A549 (cell line): ENCODE data around the gene POLR2E. TPM values are rescaled to one million over a fixed set of nuclear protein-coding genes. Genes with fewer than 3 reads are reported as not detected.
"Not testable (repeated sequence)": the region's sequence is repeated elsewhere in the genome, so short reads cannot be mapped to it uniquely, and the experiment has no call there.

ENCODE experiments used
- ATAC-seq, 2 experiments: fragments of 200-7000 bp in 1 of 2; fragments of >200 bp in 1 of 2; cut with Nextera tagmentation in 1 of 2; cut with Tn5 transposase in 1 of 2; 3 replicates each; pipeline versions ENCODE4 v1.8.0 to v1.9.1; 2018 to 2020; ENCODE audit warnings: mild to moderate bottlenecking in 1 of 2, moderate library complexity in 1 of 2
- CTCF ChIA-PET: fragments of 300-600 bp; sonication (Branson Sonifier 250); formaldehyde crosslinking; extraction: SDS; loops from one replicate; lab custom pipeline; 2021; ENCODE audit warnings: antibody characterized with exemption, inconsistent platforms; lab: Yijun Ruan, JAX
- POLR2A ChIA-PET: fragments of 350-600 bp; formaldehyde crosslinking; extraction: SDS; loops from one replicate; lab custom pipeline; 2021; ENCODE audit warnings: antibody characterized with exemption, inconsistent platforms; lab: Yijun Ruan, JAX
- DNase-seq, 2 experiments: peaks; one replicate each; pipeline versions ENCODE4 v3.0.0 to v3.0.0-alpha.2; 2011 to 2016; ENCODE audit warnings: low read depth in 1 of 2, low spot score in 1 of 2
- FAIRE-seq: peaks from 2 replicates; lab custom pipeline; 2011; peaks lifted over from hg19 to GRCh38; lab: Jason Lieb, UNC
- H3K27ac ChIP-seq, 2 experiments: fragments of >200 bp; sonication (Bioruptor Twin); formaldehyde crosslinking; 3 replicates each; pipeline ENCODE4 v1.5.1; 2016 to 2017
- H3K4me1 ChIP-seq: fragments of >200 bp; sonication (Bioruptor Twin); formaldehyde crosslinking; 3 replicates; pipeline ENCODE4 v1.6.1; 2016
- H3K4me2 ChIP-seq: fragments of >200 bp; sonication (Bioruptor Twin); formaldehyde crosslinking; 3 replicates; pipeline ENCODE4 v1.6.1; 2016
- H3K4me3 ChIP-seq: fragments of >200 bp; sonication (Bioruptor Twin); formaldehyde crosslinking; 3 replicates; pipeline ENCODE4 v1.5.1; 2016
- H3K9me3 ChIP-seq: fragments of >200 bp; sonication (Bioruptor Twin); formaldehyde crosslinking; 3 replicates; pipeline ENCODE4 v1.6.1; 2016
- CBX8 ChIP-seq: fragments of 200-600 bp; sonication (generic); IDR thresholded peaks from 2 replicates; pipeline ENCODE4 v1.6.1; 2016
- CEBPB ChIP-seq, 2 experiments: fragments of >200 bp in 1 of 2; sonication (Bioruptor Twin) in 1 of 2; formaldehyde crosslinking in 1 of 2; IDR thresholded peaks; 2 replicates each; pipeline ENCODE4 v1.6.1; 2012 to 2016
- CHD2 ChIP-seq: fragments of 150-350 bp; IDR thresholded peaks from 2 replicates; pipeline ENCODE4 v1.6.1; 2014; ENCODE audit warnings: low read length; ENCODE audit not compliant: partially characterized antibody
- EHMT2 ChIP-seq: fragments of 200-600 bp; sonication (generic); IDR thresholded peaks from 2 replicates; pipeline ENCODE4 v1.6.1; 2016; ENCODE audit warnings: antibody characterized with exemption, low read depth, mild to moderate bottlenecking, moderate library complexity
- FOSB ChIP-seq: fragments of 250-450 bp; sonication (Bioruptor Pico); IDR thresholded peaks from 2 replicates; pipeline ENCODE4 v1.5.0; 2020; ENCODE audit warnings: mild to moderate bottlenecking, moderate library complexity
- FOXS1 ChIP-seq: fragments of 250-450 bp; sonication (Bioruptor Pico); IDR thresholded peaks from 2 replicates; pipeline ENCODE4 v1.5.0; 2020; ENCODE audit warnings: mild to moderate bottlenecking, moderate library complexity
- GATA3 ChIP-seq: IDR thresholded peaks from 2 replicates; pipeline ENCODE4 v1.6.1; 2012; ENCODE audit warnings: borderline replicate concordance
- HDAC2 ChIP-seq: fragments of 200-600 bp; sonication (generic); IDR thresholded peaks from 2 replicates; pipeline ENCODE4 v1.6.1; 2016
- HEYL ChIP-seq: fragments of 250-450 bp; sonication (Bioruptor Pico); IDR thresholded peaks from 2 replicates; pipeline ENCODE4 v1.8.0; 2021; ENCODE audit warnings: mild to moderate bottlenecking, moderate library complexity
- HOXB13 ChIP-seq: fragments of 250-450 bp; sonication (Bioruptor Pico); IDR thresholded peaks from 2 replicates; pipeline ENCODE4 v1.5.0; 2020; ENCODE audit warnings: low read depth, mild to moderate bottlenecking, moderate library complexity
- HOXB5 ChIP-seq: fragments of 250-450 bp; sonication (Bioruptor Pico); IDR thresholded peaks from 2 replicates; pipeline ENCODE4 v1.5.0; 2020; ENCODE audit warnings: mild to moderate bottlenecking, moderate library complexity
- JUN ChIP-seq, 2 experiments: fragments of >200 bp; sonication (Bioruptor Twin); formaldehyde crosslinking; IDR thresholded peaks; 2 replicates in 1 of 2; 3 replicates in 1 of 2; pipeline ENCODE4 v1.6.1; 2016 to 2017
- JUNB ChIP-seq: fragments of >200 bp; sonication (Bioruptor Twin); formaldehyde crosslinking; IDR thresholded peaks from 2 replicates; pipeline ENCODE4 v1.6.1; 2016
- MYC ChIP-seq: IDR thresholded peaks from 2 replicates; pipeline ENCODE4 v1.6.1; 2012; ENCODE audit warnings: mild to moderate bottlenecking, inconsistent platforms, low read length, improper control_type of control experiment, borderline replicate concordance
- NFE2L2 ChIP-seq: fragments of 150-350 bp; conservative IDR thresholded peaks from 2 replicates; pipeline ENCODE4 v1.6.1; 2014; ENCODE audit warnings: low read length
- NR3C1 ChIP-seq: fragments of >200 bp; sonication (Bioruptor Twin); formaldehyde crosslinking; IDR thresholded peaks from 3 replicates; pipeline ENCODE4 v1.6.1; 2017
- PHF8 ChIP-seq: fragments of 200-600 bp; sonication (generic); IDR thresholded peaks from 2 replicates; pipeline ENCODE4 v1.6.1; 2016; ENCODE audit warnings: low read depth, mild to moderate bottlenecking, antibody characterized with exemption, moderate library complexity, borderline replicate concordance
- RNF2 ChIP-seq: fragments of 200-600 bp; sonication (generic); IDR thresholded peaks from 2 replicates; pipeline ENCODE4 v1.6.1; 2016; ENCODE audit warnings: low read depth, mild to moderate bottlenecking, antibody characterized with exemption, moderate library complexity, borderline replicate concordance
- SREBF2 ChIP-seq: fragments of 450-650 bp; IDR thresholded peaks from 2 replicates; pipeline ENCODE4 v1.6.1; 2014; ENCODE audit warnings: mild to moderate bottlenecking, moderate library complexity
- TP53 ChIP-seq: fragments of 250-450 bp; sonication (Bioruptor Pico); IDR thresholded peaks from 2 replicates; pipeline ENCODE4 v1.5.0; 2021; ENCODE audit warnings: mild to moderate bottlenecking, moderate library complexity
- ZNF302 ChIP-seq: fragments of 250-450 bp; sonication (Bioruptor Pico); IDR thresholded peaks from 2 replicates; pipeline ENCODE4 v1.9.0; 2021; ENCODE audit warnings: inconsistent platforms, mild to moderate bottlenecking, moderate library complexity
- WGBS: methylation state at CpG from one replicate; pipeline ENCODE4 v1.1.6; 2017; ENCODE audit errors: missing lambda C conversion rate; 5-methylcytosine and 5-hydroxymethylcytosine counted together
- polyA plus RNA-seq, 4 experiments: library from polyadenylated mRNA; depleted of rRNA in 3 of 4; stranded (reverse); fragments of >200 nt; fragmentation: RNase III in 1 of 4; extraction: RNeasy Plus Mini Kit Qiagen cat#74134 plus additional on column Dnase treatment in 1 of 4; gene quantifications; 2 replicates in 3 of 4; 3 replicates in 1 of 4; pipeline ENCODE4 v1.2.3, GENCODE V29; 2011 to 2017
- TF ChIP-seq, protein P1 (sequence below): fragments of 250-450 bp; sonication (Bioruptor Pico); IDR thresholded peaks from 2 replicates; pipeline ENCODE4 v1.5.0; 2020; ENCODE audit warnings: low read depth, mild to moderate bottlenecking, moderate library complexity
- TF ChIP-seq, protein P2 (sequence below): fragments of >200 bp; sonication (Bioruptor Twin); formaldehyde crosslinking; IDR thresholded peaks from 3 replicates; pipeline ENCODE4 v1.5.1; 2016
- TF ChIP-seq, protein P3 (sequence below): fragments of 250-450 bp; sonication (Bioruptor Pico); IDR thresholded peaks from 2 replicates; pipeline ENCODE4 v1.5.0; 2021; ENCODE audit warnings: mild to moderate bottlenecking, moderate library complexity, borderline replicate concordance
- TF ChIP-seq, protein P4 (sequence below): fragments of >200 bp; sonication (Bioruptor Twin); formaldehyde crosslinking; IDR thresholded peaks from 3 replicates; pipeline ENCODE4 v1.6.1; 2016

POLR2E gene
- polyA plus RNA-seq, 2 of the 4 experiments (the other 2 are of a cell fraction) = 99.6 to 172 TPM

DNA sequence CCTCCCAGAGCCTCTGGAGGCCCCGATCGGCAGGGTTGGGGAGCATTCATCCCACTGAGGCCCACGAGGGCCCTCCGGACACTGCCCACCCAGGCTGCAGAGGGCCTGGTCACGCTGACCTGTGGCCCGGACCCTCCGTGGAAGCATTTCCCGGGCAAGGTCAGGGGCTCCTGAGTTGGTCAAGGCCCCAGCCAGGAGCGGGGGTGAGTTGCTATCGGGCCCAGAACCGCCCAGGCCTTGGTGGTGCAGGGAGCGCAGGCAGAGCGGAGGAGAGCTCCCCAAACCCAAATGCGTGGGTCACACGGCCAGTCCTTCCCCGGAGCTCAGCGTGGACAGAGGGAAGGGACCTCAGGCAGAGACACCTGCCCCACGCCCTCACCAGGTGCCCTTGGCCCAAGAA lies 34.4 kb upstream of the POLR2E start:
- ATAC-seq = no peak
- no peak for FAIRE-seq

DNA sequence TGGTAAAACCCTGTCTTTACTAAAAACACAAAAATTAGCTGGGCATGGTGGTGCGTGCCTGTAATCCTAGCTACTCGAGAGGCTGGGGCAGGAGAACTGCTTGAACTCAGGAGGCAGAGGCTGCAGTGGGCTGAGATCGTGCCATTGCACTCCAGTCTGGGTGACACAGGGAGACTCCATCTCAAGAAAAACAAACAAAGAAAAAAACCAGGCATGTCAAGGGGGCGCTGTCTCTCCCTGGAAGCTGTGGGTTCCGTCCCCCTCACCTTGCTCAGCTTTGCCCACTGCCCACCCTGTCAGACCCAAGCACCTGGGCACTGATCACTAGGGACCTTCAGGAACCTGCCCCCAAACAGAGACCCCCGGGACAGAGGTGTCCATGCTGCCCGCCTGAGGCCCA lies 33.9 kb upstream of the POLR2E start:
- Histone ChIP-seq H3K4me1 (peaks cover 30% of the 10 kb centered on the region), H3K27ac (peak overlapping the region in 1 of 2 experiments; percentile 13; a peak in 1 of 6 replicates)
- DNase-seq, H3K4me2 ChIP-seq, H3K9me3 ChIP-seq, FAIRE-seq, POLR2A ChIA-PET, ATAC-seq, H3K4me3 ChIP-seq: not testable (repeated sequence)
- WGBS = 90% methylated on average over 5 of the region's 7 CpGs
- CTCF ChIA-PET = interaction anchor here (1.1 to 3.3 kb wide), 6 partner anchors 16 to 92 kb away, joined by 3 to 16 read pairs (median 3); no protein-coding TSS in a partner anchor

More for the DNA sequence above, 34.4 kb upstream of the POLR2E start:
- TF ChIP-seq, protein P1, sequence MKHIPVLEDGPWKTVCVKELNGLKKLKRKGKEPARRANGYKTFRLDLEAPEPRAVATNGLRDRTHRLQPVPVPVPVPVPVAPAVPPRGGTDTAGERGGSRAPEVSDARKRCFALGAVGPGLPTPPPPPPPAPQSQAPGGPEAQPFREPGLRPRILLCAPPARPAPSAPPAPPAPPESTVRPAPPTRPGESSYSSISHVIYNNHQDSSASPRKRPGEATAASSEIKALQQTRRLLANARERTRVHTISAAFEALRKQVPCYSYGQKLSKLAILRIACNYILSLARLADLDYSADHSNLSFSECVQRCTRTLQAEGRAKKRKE (CRISPR knock-in tag) = no peak
- TF ChIP-seq CBX8 = no peak
- TF ChIP-seq PHF8 = no peak
- TF ChIP-seq, protein P2, sequence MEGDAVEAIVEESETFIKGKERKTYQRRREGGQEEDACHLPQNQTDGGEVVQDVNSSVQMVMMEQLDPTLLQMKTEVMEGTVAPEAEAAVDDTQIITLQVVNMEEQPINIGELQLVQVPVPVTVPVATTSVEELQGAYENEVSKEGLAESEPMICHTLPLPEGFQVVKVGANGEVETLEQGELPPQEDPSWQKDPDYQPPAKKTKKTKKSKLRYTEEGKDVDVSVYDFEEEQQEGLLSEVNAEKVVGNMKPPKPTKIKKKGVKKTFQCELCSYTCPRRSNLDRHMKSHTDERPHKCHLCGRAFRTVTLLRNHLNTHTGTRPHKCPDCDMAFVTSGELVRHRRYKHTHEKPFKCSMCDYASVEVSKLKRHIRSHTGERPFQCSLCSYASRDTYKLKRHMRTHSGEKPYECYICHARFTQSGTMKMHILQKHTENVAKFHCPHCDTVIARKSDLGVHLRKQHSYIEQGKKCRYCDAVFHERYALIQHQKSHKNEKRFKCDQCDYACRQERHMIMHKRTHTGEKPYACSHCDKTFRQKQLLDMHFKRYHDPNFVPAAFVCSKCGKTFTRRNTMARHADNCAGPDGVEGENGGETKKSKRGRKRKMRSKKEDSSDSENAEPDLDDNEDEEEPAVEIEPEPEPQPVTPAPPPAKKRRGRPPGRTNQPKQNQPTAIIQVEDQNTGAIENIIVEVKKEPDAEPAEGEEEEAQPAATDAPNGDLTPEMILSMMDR = no peak
- TF ChIP-seq CEBPB (IDR thresholded peaks at IDR 0.05) = no peak
- no peak for TF ChIP-seq HOXB13 (CRISPR knock-in tag)
- no peak for TF ChIP-seq GATA3
- TF ChIP-seq NR3C1 = no peak
- no peak for TF ChIP-seq HEYL (CRISPR knock-in tag)
- no peak for TF ChIP-seq NFE2L2
- no peak for TF ChIP-seq ZNF302
- no peak for TF ChIP-seq CHD2
- H3K4me1 ChIP-seq = peaks cover 30% of the 10 kb centered on the region
- POLR2A ChIA-PET = no interaction called here
- CTCF ChIA-PET = interaction anchor here (1.1 to 3.3 kb wide), 6 partner anchors 16 to 91 kb away, joined by 3 to 16 read pairs (median 4); no protein-coding TSS in a partner anchor
- no CpG with 5 or more reads among the region's 18 CpGs for WGBS
- H3K27ac ChIP-seq = peak overlapping the region in 1 of 2 experiments; percentile 13; a peak in 1 of 6 replicates
- no peak for DNase-seq
- no peak overlapping the region for H3K4me3 ChIP-seq
- H3K4me2 ChIP-seq = no peak overlapping the region
- H3K9me3 ChIP-seq = no peaks in the 10 kb centered on the region

DNA sequence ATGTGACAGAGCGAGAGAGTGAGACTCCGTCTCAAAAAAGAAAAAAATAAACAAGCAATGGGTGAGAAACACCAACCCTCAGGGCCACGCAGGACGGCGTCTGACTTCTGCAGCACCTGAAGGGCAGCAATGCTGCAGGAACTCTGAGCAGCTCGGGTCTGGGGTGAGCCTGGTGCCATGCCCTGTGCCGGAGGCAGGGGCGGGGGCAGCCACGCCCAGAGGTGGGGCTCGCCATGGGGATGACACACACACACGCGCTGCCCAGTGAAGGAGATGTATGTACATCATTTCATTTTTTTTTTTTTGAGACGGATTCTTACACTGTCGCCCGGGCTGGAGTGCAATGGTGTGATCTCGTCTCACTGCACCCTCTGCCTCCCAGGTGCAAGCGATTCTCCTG lies 32.9 kb upstream of the POLR2E start:
- H3K9me3 ChIP-seq = no peaks in the 10 kb centered on the region
- ATAC-seq = no peak
- no peak for TF ChIP-seq SREBF2
- no peak for TF ChIP-seq FOXS1 (CRISPR knock-in tag)
- no peak for TF ChIP-seq MYC
- no peak for TF ChIP-seq FOSB (CRISPR knock-in tag)
- H3K4me2 ChIP-seq = no peak overlapping the region
- H3K27ac ChIP-seq = no peak overlapping the region
- FAIRE-seq = no peak
- peaks cover 27% of the 10 kb centered on the region for H3K4me1 ChIP-seq
- POLR2A ChIA-PET = no interaction called here
- no peak for DNase-seq
- 90% methylated on average over 17 of the region's 17 CpGs for WGBS
- CTCF ChIA-PET = interaction anchor here (0.6 to 1.8 kb wide), 4 partner anchors 42 to 89 kb away, joined by 3 to 8 read pairs (median 3); no protein-coding TSS in a partner anchor
- no peak overlapping the region for H3K4me3 ChIP-seq

DNA sequence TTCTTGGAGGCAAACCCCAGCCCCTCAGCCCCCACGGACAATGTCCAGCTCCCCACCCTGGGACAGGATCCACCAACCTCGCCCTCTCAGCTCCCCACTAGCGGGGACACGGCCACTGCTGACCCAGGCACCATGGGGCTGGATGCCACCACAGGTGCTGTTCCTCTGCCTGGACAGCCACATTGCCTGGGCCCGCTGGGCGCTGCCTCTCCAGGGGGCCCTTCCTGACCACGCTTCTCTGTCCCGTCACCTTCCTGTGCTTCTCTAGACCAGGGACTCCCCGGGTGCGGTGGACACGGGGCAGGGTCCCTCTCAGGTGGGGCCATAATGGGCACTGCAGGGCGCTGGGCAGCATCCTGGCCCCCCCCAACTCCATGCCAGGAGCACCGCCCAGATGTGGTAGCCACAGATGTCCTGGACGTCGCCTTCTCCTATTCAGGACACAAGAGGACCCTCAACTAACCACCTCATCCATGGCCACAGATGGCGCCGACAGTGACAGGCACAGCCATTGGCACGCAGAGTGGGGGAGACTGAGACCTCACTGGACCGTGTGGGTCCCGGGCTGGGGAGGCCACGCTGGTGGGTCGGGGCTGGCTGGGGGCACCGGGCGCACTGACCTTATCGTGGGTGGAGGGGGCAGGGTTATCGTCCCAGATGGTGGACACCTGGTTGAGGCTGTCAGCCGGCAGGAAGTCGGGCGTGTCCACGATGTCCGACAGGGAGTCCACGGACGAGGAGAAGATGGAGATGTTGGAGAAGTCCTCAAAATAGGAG lies 32.0 kb upstream of the POLR2E start:
- POLR2A ChIA-PET = no interaction called here
- Histone ChIP-seq H3K4me2 (no peak overlapping the region), H3K27ac (peak overlapping the region in 1 of 2 experiments; percentile 77; a peak in 3 of 6 replicates), H3K4me3 (no peak overlapping the region), H3K9me3 (no peaks in the 10 kb centered on the region), H3K4me1 (peaks cover 18% of the 10 kb centered on the region; the same call in 2 of the 3 replicates)
- DNase-seq (no peak), ATAC-seq (no peak), FAIRE-seq (no peak)
- 95% methylated on average over 19 of the region's 33 CpGs for WGBS
- CTCF ChIA-PET = interaction anchor here (0.8 to 4.5 kb wide), 4 partner anchors 14 to 90 kb away, joined by 3 to 29 read pairs (median 3); no protein-coding TSS in a partner anchor
- TF ChIP-seq, protein P3, sequence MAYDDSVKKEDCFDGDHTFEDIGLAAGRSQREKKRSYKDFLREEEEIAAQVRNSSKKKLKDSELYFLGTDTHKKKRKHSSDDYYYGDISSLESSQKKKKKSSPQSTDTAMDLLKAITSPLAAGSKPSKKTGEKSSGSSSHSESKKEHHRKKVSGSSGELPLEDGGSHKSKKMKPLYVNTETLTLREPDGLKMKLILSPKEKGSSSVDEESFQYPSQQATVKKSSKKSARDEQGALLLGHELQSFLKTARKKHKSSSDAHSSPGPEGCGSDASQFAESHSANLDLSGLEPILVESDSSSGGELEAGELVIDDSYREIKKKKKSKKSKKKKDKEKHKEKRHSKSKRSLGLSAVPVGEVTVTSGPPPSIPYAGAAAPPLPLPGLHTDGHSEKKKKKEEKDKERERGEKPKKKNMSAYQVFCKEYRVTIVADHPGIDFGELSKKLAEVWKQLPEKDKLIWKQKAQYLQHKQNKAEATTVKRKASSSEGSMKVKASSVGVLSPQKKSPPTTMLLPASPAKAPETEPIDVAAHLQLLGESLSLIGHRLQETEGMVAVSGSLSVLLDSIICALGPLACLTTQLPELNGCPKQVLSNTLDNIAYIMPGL (CRISPR knock-in tag) = no peak
- TF ChIP-seq HDAC2 (no peak), MYC (no peak), EHMT2 (no peak), JUNB (no peak), RNF2 (no peak), HOXB5 (CRISPR knock-in tag) (no peak), TP53 (CRISPR knock-in tag) (no peak), JUN (IDR thresholded peaks at IDR 0.05) (no peak)
- TF ChIP-seq, protein P4, sequence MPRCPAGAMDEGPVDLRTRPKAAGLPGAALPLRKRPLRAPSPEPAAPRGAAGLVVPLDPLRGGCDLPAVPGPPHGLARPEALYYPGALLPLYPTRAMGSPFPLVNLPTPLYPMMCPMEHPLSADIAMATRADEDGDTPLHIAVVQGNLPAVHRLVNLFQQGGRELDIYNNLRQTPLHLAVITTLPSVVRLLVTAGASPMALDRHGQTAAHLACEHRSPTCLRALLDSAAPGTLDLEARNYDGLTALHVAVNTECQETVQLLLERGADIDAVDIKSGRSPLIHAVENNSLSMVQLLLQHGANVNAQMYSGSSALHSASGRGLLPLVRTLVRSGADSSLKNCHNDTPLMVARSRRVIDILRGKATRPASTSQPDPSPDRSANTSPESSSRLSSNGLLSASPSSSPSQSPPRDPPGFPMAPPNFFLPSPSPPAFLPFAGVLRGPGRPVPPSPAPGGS = no peak
